Endothelial cell of umbilical vein (primary cell): Measurements from ENCODE around the gene GCNT2. TPM values are rescaled to one million over a fixed set of nuclear protein-coding genes. Genes with fewer than 3 reads are reported as not detected.

Experiments used
- BruUV-seq: library from RNA; stranded (reverse); fragments of 400-500 nt; replicated peaks from 2 replicates; lab custom pipeline; 2021; lab: Mats Ljungman, UMichigan
- CTCF ChIA-PET: fragments of 300-600, 350-600 bp; sonication (Branson Sonifier 250); formaldehyde crosslinking; loops from one replicate; lab custom pipeline; 2021; ENCODE audit warnings: antibody characterized with exemption, inconsistent platforms; lab: Charles Lee
- POLR2A ChIA-PET: fragments of 300-600, 350-600 bp; sonication (Branson Sonifier 250); formaldehyde crosslinking; loops from one replicate; lab custom pipeline; 2021; ENCODE audit warnings: antibody characterized with exemption, inconsistent platforms; lab: Charles Lee
- DNase-seq: peaks from one replicate; pipeline ENCODE4 v3.0.0-alpha.2; 2011; ENCODE audit warnings: low read depth, low spot score
- FAIRE-seq: peaks from 2 replicates; lab custom pipeline; 2011; peaks lifted over from hg19 to GRCh38; lab: Jason Lieb, UNC
- H2AFZ ChIP-seq: 2 replicates; pipeline ENCODE4 v1.6.0; 2012; ENCODE audit warnings: low read depth, low read length, control low read depth, inconsistent platforms
- H3K27ac ChIP-seq: 2 replicates; pipeline ENCODE4 v1.5.1; 2011; ENCODE audit warnings: low read depth, mild to moderate bottlenecking, control low read depth, low read length, moderate library complexity; ENCODE audit not compliant: insufficient read depth
- H3K27me3 ChIP-seq, 2 experiments: 2 replicates each; pipeline versions ENCODE4 v1.6.0 to v1.6.1; 2011; ENCODE audit warnings: low read length in 2 of 2, mixed read lengths in 1 of 2; ENCODE audit not compliant: control insufficient read depth in 2 of 2, insufficient read depth in 2 of 2
- H3K36me3 ChIP-seq, 2 experiments: 2 replicates in 1 of 2; 3 replicates in 1 of 2; pipeline ENCODE4 v1.5.1; 2011; ENCODE audit warnings: low read length in 2 of 2, mild to moderate bottlenecking in 1 of 2, moderate library complexity in 1 of 2; ENCODE audit not compliant: control insufficient read depth in 2 of 2, insufficient read depth in 2 of 2; ENCODE audit errors: extremely low read depth in 1 of 2
- H3K4me1 ChIP-seq: 3 replicates; pipeline ENCODE4 v1.5.1; 2011; ENCODE audit warnings: mild to moderate bottlenecking, low read length; ENCODE audit not compliant: control insufficient read depth, insufficient read depth; ENCODE audit errors: extremely low read depth
- H3K4me2 ChIP-seq: 2 replicates; pipeline ENCODE4 v1.6.1; 2011; ENCODE audit warnings: low read length, control low read depth, mixed read lengths; ENCODE audit not compliant: insufficient read depth
- H3K4me3 ChIP-seq, 3 experiments: fragments of 200-600 bp in 1 of 3; sonication (generic), shearing (Covaris generic) in 1 of 3; replicated peaks in 1 of 3; 2 replicates each; pipeline ENCODE4 v1.5.1; 2011 to 2016; ENCODE audit warnings: control low read depth in 3 of 3, low read length in 3 of 3, mild to moderate bottlenecking in 2 of 3, inconsistent platforms in 1 of 3, low read depth in 1 of 3, moderate library complexity in 1 of 3; ENCODE audit not compliant: insufficient read depth in 1 of 3
- H3K79me2 ChIP-seq: 2 replicates; pipeline ENCODE4 v1.6.0; 2012; ENCODE audit warnings: low read length, inconsistent platforms; ENCODE audit not compliant: control insufficient read depth, insufficient read depth
- H3K9ac ChIP-seq: replicated peaks from 2 replicates; pipeline ENCODE3; 2011; ENCODE audit warnings: low read length, control low read depth; ENCODE audit not compliant: insufficient read depth; ENCODE audit errors: extremely low read depth
- H3K9me1 ChIP-seq: replicated peaks from 3 replicates; pipeline ENCODE4 v1.6.0; 2011; ENCODE audit warnings: mild to moderate bottlenecking, low read length; ENCODE audit not compliant: control insufficient read depth, insufficient read depth; ENCODE audit errors: extremely low read depth
- H3K9me3 ChIP-seq: replicated peaks from 2 replicates; pipeline ENCODE4 v1.5.1; 2012; ENCODE audit warnings: low read length, inconsistent platforms; ENCODE audit not compliant: control insufficient read depth, insufficient read depth
- H4K20me1 ChIP-seq: replicated peaks from 2 replicates; pipeline ENCODE3; 2011; ENCODE audit warnings: mild to moderate bottlenecking, low read length; ENCODE audit not compliant: control insufficient read depth, insufficient read depth; ENCODE audit errors: extremely low read depth
- EZH2 ChIP-seq: IDR thresholded peaks from 2 replicates; pipeline ENCODE4 v1.6.1; 2012; ENCODE audit warnings: borderline replicate concordance, low read depth, mild to moderate bottlenecking, moderate library complexity, low read length, inconsistent platforms; ENCODE audit not compliant: severe bottlenecking
- FOS ChIP-seq: IDR thresholded peaks from 2 replicates; pipeline ENCODE4 v1.6.1; 2011; ENCODE audit warnings: mild to moderate bottlenecking, low read length, moderate library complexity, borderline replicate concordance; ENCODE audit not compliant: insufficient read depth
- GATA2 ChIP-seq: IDR thresholded peaks from 2 replicates; pipeline ENCODE4 v1.7.0; 2011; ENCODE audit warnings: low read depth, mild to moderate bottlenecking, moderate library complexity, mixed read lengths, low read length; ENCODE audit not compliant: insufficient read length, insufficient read depth
- JUN ChIP-seq: IDR thresholded peaks from 2 replicates; pipeline ENCODE4 v1.6.1; 2011; ENCODE audit warnings: borderline replicate concordance, low read depth; ENCODE audit not compliant: insufficient read length, insufficient read depth
- MYC ChIP-seq: IDR thresholded peaks from one replicate; pipeline ENCODE4 v1.6.1; 2011; ENCODE audit warnings: mild to moderate bottlenecking, low read depth, low read length
- POLR2A ChIP-seq: IDR thresholded peaks from 2 replicates; pipeline ENCODE4 v1.6.1; 2012; ENCODE audit warnings: low read depth, mild to moderate bottlenecking, control low read depth, low read length
- POLR2AphosphoS5 ChIP-seq: IDR thresholded peaks from 2 replicates; pipeline ENCODE4 v1.6.1; 2012; ENCODE audit warnings: low read depth, mild to moderate bottlenecking, control low read depth, low read length, moderate library complexity; ENCODE audit not compliant: insufficient read depth
- dilution Hi-C: fragments of 300-500 bp; cut with MboI; formaldehyde crosslinking; loops from one replicate; pipeline ENCODE4 v1.15.0; 2019; ENCODE audit warnings: low sequenced_read_pairs; ENCODE audit not compliant: extremely low pct_ligation_motif_present
- intact Hi-C: fragments of 100-400 bp; cut with micrococcal nuclease; formaldehyde crosslinking; loops from one replicate; pipeline ENCODE4 v1.10.0; 2022
- polyA plus RNA-seq, 4 experiments: library from polyadenylated mRNA; depleted of rRNA in 3 of 4; stranded (reverse) in 3 of 4; unstranded in 1 of 4; fragments of >200 nt; gene quantifications; 2 replicates each; pipeline versions ENCODE4 v1.2.1 to v1.2.3, GENCODE V29; 2011 to 2012; ENCODE audit warnings: missing spikeins in 1 of 4
- total RNA-seq: library from RNA; stranded (reverse); gene quantifications from 2 replicates; pipeline ENCODE4 v1.2.3, GENCODE V29; 2021
- TF ChIP-seq, protein P1 (sequence below), 2 donors: IDR thresholded peaks; 1 replicate in 1 of 2; 2 replicates in 1 of 2; pipeline ENCODE4 v1.5.1; 2011; ENCODE audit warnings: low read length in 2 of 2, mild to moderate bottlenecking in 2 of 2, moderate library complexity in 2 of 2, control low read depth in 1 of 2, inconsistent platforms in 1 of 2, low read depth in 1 of 2; ENCODE audit not compliant: insufficient read depth in 1 of 2; ENCODE audit errors: extremely low read depth in 1 of 2
- TF ChIP-seq, protein P2 (sequence below): IDR thresholded peaks from 2 replicates; pipeline ENCODE4 v1.6.1; 2011; ENCODE audit not compliant: insufficient read depth, insufficient read length

The GCNT2 gene
- total and polyA plus RNA-seq, 2 donors (not counting 3 experiments of a cell fraction or from before 2014, with no cell fraction given), result 3.8 to 10.9 TPM

GRCh38 chr6:10532392-10532791 is 11.2 kb downstream of the GCNT2 start:
- DNase-seq, result no peak
- dilution Hi-C loops, result no loop called here
- Histone ChIP-seq H3K27me3 (no peaks in the 10 kb centered on the region), H2AFZ (no peak overlapping the region), H3K4me2 (no peak overlapping the region), H3K9me1 (no peaks in the 10 kb centered on the region), H3K79me2 (no peaks in the 10 kb centered on the region), H3K4me3 (no peak overlapping the region), H4K20me1 (no peaks in the 10 kb centered on the region), H3K4me1 (peaks cover 18% of the 10 kb centered on the region), H3K9me3 (no peaks in the 10 kb centered on the region), H3K9ac (no peak overlapping the region), H3K36me3 (no peaks in the 10 kb centered on the region), H3K27ac (no peak overlapping the region)
- no TSS peak for BruUV-seq
- intact Hi-C loops, result loop anchor here (1.0 kb wide), 1 partner anchor 23 kb away; no protein-coding TSS in a partner anchor
- TF ChIP-seq JUN (no peak), FOS (no peak), MYC (no peak), GATA2 (no peak), EZH2 (no peak), POLR2A (no peak), POLR2AphosphoS5 (no peak)
- TF ChIP-seq, protein P1, sequence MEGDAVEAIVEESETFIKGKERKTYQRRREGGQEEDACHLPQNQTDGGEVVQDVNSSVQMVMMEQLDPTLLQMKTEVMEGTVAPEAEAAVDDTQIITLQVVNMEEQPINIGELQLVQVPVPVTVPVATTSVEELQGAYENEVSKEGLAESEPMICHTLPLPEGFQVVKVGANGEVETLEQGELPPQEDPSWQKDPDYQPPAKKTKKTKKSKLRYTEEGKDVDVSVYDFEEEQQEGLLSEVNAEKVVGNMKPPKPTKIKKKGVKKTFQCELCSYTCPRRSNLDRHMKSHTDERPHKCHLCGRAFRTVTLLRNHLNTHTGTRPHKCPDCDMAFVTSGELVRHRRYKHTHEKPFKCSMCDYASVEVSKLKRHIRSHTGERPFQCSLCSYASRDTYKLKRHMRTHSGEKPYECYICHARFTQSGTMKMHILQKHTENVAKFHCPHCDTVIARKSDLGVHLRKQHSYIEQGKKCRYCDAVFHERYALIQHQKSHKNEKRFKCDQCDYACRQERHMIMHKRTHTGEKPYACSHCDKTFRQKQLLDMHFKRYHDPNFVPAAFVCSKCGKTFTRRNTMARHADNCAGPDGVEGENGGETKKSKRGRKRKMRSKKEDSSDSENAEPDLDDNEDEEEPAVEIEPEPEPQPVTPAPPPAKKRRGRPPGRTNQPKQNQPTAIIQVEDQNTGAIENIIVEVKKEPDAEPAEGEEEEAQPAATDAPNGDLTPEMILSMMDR (IDR thresholded peaks at IDR 0.05; ENCODE audit: extremely low read depth in 1 of 2, insufficient read depth in 1 of 2, low read depth in 1 of 2, low read length in 2 of 2), result no peak
- TF ChIP-seq, protein P2, sequence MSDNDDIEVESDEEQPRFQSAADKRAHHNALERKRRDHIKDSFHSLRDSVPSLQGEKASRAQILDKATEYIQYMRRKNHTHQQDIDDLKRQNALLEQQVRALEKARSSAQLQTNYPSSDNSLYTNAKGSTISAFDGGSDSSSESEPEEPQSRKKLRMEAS, result no peak
- ChIA-PET POLR2A (no interaction called here), CTCF (interaction anchor here (1.0 kb wide), 1 partner anchor 22 kb away, joined by 3 read pairs; no protein-coding TSS in a partner anchor)
- no peak for FAIRE-seq
